Upper lobe of right lung (tissue), 1 donor: ENCODE results near the gene SOS1. TPM values are rescaled to one million over a fixed set of nuclear protein-coding genes. Genes with fewer than 3 reads are reported as not detected.

ENCODE experiments used
- ATAC-seq: fragments of 200-7000 bp; cut with Tn5 transposase; one replicate; pipeline ENCODE4 v1.9.1; 2020; ENCODE audit warnings: mild to moderate bottlenecking, moderate library complexity
- DNase-seq: peaks from one replicate; pipeline ENCODE4 v3.0.0-alpha.2; 2020
- H3K27ac ChIP-seq: fragments of 200-600 bp; one replicate; pipeline ENCODE4 v1.8.0; 2022
- H3K27me3 ChIP-seq: fragments of 200-600 bp; one replicate; pipeline ENCODE4 v1.8.0; 2022; ENCODE audit warnings: mild to moderate bottlenecking
- H3K36me3 ChIP-seq: fragments of 200-600 bp; one replicate; pipeline ENCODE4 v1.8.0; 2022
- H3K4me1 ChIP-seq: fragments of 200-600 bp; one replicate; pipeline ENCODE4 v1.8.0; 2022
- H3K4me3 ChIP-seq: fragments of 200-600 bp; one replicate; pipeline ENCODE4 v1.8.0; 2022; ENCODE audit warnings: mild to moderate bottlenecking
- H3K9me3 ChIP-seq: fragments of 200-600 bp; one replicate; pipeline ENCODE4 v1.8.0; 2022
- CTCF ChIP-seq: fragments of 200-600 bp; IDR thresholded peaks from one replicate; pipeline ENCODE4 v1.8.0; 2022; ENCODE audit warnings: antibody characterized with exemption
- intact Hi-C: fragments of 100-400 bp; cut with DNase I; formaldehyde crosslinking; loops from one replicate; pipeline ENCODE4 v1.11.0; 2022
- total RNA-seq: library from RNA; stranded (reverse); fragmentation: NEBNext Ultra II Directional; extraction: Animal tissue kit (Norgen Biotek cat#: 25700); gene quantifications from one replicate; pipeline ENCODE4 v1.2.1, GENCODE V29; 2021
- donor health status: DM: no; HTN: yes; CAD: no; lungs with severe emphysema.

SOS1 gene
- total RNA-seq, 1 donor from 2014 or later = 37.0 TPM

DNA sequence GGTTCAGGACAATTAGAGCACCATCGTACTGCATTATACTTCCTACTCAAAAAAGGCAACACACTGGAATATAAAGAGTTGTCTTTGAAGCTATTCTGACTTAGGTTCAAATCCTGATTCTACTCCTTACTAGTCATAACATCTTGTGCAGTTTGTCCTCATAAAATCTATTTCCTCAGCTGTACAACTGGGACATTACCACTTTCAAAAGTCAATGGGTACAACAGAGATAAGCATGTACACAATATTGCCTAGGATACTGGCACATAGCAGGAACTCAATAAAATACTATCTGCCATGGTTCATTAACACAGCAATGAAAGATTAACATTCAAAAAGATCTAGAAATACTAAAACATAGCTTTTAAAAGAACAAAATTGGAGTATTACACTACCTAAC lies 11.3 kb downstream of the SOS1 start:
- Histone ChIP-seq H3K4me1 (peaks cover 7% of the 10 kb centered on the region), H3K27me3 (no peaks in the 10 kb centered on the region), H3K9me3 (no peaks in the 10 kb centered on the region), H3K27ac (no peak overlapping the region), H3K4me3 (no peak overlapping the region), H3K36me3 (peaks cover 6% of the 10 kb centered on the region)
- ATAC-seq (no peak), DNase-seq (no peak)
- intact Hi-C loops = no loop called here
- no peak for TF ChIP-seq CTCF

DNA sequence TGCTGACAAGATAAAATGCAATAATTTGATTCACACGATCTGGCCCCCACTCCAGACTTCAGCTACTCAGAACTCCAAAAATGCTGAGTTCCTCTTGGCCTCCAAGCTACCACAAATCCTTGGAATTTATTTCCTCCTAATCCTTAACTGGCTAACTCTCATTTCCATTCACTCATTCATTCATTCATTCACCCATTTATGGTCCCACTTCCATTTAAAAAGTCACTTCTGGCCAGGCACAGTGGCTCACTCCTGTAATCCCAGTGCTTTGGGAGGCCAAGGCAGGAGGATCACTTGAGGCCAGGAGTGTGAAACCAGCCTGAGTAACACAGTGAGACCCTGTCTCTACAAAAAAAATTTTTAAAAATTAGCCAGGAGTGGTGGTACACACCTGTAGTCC lies 12.5 kb downstream of the SOS1 start:
- intact Hi-C loops = no loop called here
- Histone ChIP-seq H3K27me3 (no peaks in the 10 kb centered on the region), H3K27ac (no peak overlapping the region), H3K36me3 (peaks cover 6% of the 10 kb centered on the region), H3K9me3 (no peaks in the 10 kb centered on the region), H3K4me1 (peaks cover 7% of the 10 kb centered on the region), H3K4me3 (no peak overlapping the region)
- DNase-seq = no peak
- ATAC-seq = no peak
- no peak for TF ChIP-seq CTCF

DNA sequence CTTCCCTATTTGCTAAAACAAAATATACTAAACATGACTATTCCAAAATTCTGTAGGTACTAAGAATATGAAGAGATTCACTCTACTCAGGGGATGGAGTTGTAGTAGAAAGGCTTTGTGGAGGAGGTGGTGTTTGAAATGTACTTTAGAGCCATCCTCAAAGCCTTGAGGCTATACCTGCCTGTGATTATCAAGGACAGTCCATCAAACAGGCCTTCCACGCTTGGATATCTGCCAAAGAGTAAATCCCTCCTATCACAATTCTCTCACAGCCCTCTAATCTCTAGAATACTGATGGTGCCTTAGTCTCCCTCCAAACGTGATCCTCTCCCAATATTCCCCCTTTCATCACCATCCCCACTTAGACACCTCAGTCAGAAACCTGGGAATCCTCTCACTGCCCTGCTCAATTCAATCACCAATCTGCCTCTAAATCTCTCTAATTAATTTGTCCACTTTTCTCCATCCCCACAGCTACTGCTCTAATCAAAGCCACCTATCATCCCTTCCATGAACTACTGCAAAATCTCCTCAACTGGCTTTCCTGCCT lies 13.1 kb downstream of the SOS1 start:
- ATAC-seq = no peak
- no peak overlapping the region for H3K4me3 ChIP-seq
- H3K9me3 ChIP-seq = no peaks in the 10 kb centered on the region
- H3K27me3 ChIP-seq = no peaks in the 10 kb centered on the region
- no peak for TF ChIP-seq CTCF
- intact Hi-C loops = no loop called here
- peaks cover 6% of the 10 kb centered on the region for H3K36me3 ChIP-seq
- no peak for DNase-seq
- H3K27ac ChIP-seq = no peak overlapping the region
- H3K4me1 ChIP-seq = peaks cover 7% of the 10 kb centered on the region

DNA sequence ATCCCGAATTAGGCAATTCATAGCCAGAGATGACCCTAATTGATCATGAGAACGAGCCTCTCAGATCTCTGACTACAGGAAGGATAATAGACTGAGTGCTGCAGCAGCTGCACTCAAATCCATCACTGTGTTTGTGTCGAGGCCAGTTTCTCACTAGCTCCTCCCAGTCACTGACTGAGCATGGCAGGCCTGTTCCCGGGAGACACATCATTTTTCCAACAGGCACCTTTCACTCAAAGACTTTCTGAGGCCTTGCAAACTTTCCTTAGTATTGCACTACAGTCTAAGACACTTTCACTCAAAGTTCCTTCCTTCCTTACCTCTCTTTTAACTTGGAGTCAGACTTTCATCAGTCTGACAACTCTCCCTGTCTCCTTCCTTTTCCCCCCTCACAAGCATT lies 13.7 kb downstream of the SOS1 start:
- Histone ChIP-seq H3K36me3 (peaks cover 2% of the 10 kb centered on the region), H3K27me3 (no peaks in the 10 kb centered on the region), H3K9me3 (no peaks in the 10 kb centered on the region), H3K4me1 (peaks cover 7% of the 10 kb centered on the region), H3K4me3 (no peak overlapping the region), H3K27ac (no peak overlapping the region)
- TF ChIP-seq CTCF = no peak
- ATAC-seq = no peak
- DNase-seq = no peak
- intact Hi-C loops = no loop called here

DNA sequence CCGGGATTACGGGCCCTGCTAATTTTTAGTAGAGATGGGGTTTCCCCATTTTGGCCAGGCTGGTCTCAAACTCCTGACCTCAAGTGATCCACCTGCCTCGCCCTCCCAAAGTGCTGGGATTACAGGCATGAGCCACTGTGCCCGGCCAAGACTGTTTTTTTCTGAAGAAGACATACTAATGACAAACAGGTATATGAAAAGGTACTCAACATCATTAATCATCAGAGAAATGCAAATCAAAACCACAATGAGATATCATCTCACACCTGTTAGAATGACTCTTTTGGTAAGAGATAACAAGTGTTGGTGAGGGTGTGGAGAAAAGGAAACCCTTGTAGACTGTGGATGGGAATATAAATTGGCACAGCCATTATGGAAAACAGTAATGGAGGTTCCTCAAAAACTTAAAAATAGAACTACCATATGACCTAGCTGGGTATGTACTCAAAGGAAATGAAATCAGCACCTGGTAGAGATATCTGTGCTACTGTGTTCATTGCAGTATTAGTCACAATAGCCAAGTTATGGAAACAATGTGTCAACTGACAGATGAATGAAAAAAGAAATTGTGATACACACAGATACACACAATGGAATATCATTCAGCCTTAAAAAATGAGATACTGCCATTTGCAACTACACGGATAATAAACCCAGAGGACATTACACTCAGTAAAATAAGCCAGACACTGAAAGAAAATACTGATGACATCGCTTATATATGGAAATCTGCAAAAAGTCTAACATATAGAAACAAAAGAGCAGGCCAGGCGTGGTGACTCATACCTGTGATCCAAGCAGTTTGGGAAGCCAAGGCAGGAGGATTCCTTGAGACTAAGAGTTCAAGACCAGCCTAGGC lies 20.8 kb downstream of the SOS1 start:
- DNase-seq = no peak
- no peak for ATAC-seq
- no peak for TF ChIP-seq CTCF
- Histone ChIP-seq H3K27me3 (no peaks in the 10 kb centered on the region), H3K4me1 (peaks cover 7% of the 10 kb centered on the region), H3K27ac (no peak overlapping the region), H3K4me3 (no peak overlapping the region), H3K36me3 (no peaks in the 10 kb centered on the region), H3K9me3 (no peaks in the 10 kb centered on the region)
- intact Hi-C loops = no loop called here
